Measurements from ENCODE around the gene DNAI7.

Gene DNAI7

GRCh38 chr12:25195056-25195971 lies at the start of gene DNAI7, which contains the start of gene ETFRF1:
TSS of gene DNAI7 (minus strand) at chr12:25195160. CDS start at chr12:25195078, 82 bp downstream.
TSS of gene ETFRF1 (plus strand) at chr12:25195237. CDS start at chr12:25203957, 8,720 bp downstream.
- peak; percentile 94 to 97 for DNase-seq

- no peak for DNase-seq
Measured at GRCh38 chr12:25243680-25243990, 48.7 kb upstream of the DNAI7 start.

GRCh38 chr12:25242981-25243679 lies 48.2 kb upstream of the DNAI7 start:
- DNase-seq, result no peak

- peak; percentile 6 to 7 for DNase-seq
Measured at GRCh38 chr12:25241167-25242020, 46.4 kb upstream of the DNAI7 start.

GRCh38 chr12:25236626-25237025 lies 41.7 kb upstream of the DNAI7 start:
- no peak for DNase-seq

- DNase-seq, result no peak
Measured at GRCh38 chr12:25236190-25236589, 41.2 kb upstream of the DNAI7 start.

- DNase-seq, result no peak
Measured at GRCh38 chr12:25213338-25213737, 18.4 kb upstream of the DNAI7 start.

- DNase-seq, result no peak
Measured at GRCh38 chr12:25208554-25208953, 13.6 kb upstream of the DNAI7 start.

- DNase-seq, result no peak
Measured at GRCh38 chr12:25207846-25208245, 12.9 kb upstream of the DNAI7 start.

GRCh38 chr12:25207411-25207810 lies 12.5 kb upstream of the DNAI7 start:
- no peak for DNase-seq

- no peak for DNase-seq
Measured at GRCh38 chr12:25202137-25202536, 7.2 kb upstream of the DNAI7 start.

GRCh38 chr12:25200703-25201102 lies 5.7 kb upstream of the DNAI7 start:
- no peak for DNase-seq

GRCh38 chr12:25197608-25198007 lies 2.6 kb upstream of the DNAI7 start:
- no peak for DNase-seq

- DNase-seq, result no peak
Measured at GRCh38 chr12:25194722-25195055, 271 bp downstream of the DNAI7 start.

- no peak for DNase-seq
Measured at GRCh38 chr12:25194214-25194613, 746 bp downstream of the DNAI7 start.

- DNase-seq, result no peak
Measured at GRCh38 chr12:25190793-25191192, 4.2 kb downstream of the DNAI7 start.

GRCh38 chr12:25189656-25190055 lies 5.3 kb downstream of the DNAI7 start:
- DNase-seq, result no peak

GRCh38 chr12:25187781-25188180 lies 7.2 kb downstream of the DNAI7 start:
- DNase-seq, result no peak

GRCh38 chr12:25186788-25187402 lies 8.1 kb downstream of the DNAI7 start:
- DNase-seq, result no peak

GRCh38 chr12:25186038-25186787 lies 8.7 kb downstream of the DNAI7 start:
- no peak for DNase-seq

- no peak for DNase-seq
Measured at GRCh38 chr12:25184132-25184531, 10.8 kb downstream of the DNAI7 start.

GRCh38 chr12:25182765-25183164 lies 12.2 kb downstream of the DNAI7 start:
- DNase-seq, result no peak

All from SHP77 (cell line).